ENCODE measurements around the gene CNTN4. TPM values are rescaled to one million over a fixed set of nuclear protein-coding genes. Genes with fewer than 3 reads are reported as not detected.

CNTN4 gene
- polyA plus RNA-seq, 1 experiment, result not detected

DNA sequence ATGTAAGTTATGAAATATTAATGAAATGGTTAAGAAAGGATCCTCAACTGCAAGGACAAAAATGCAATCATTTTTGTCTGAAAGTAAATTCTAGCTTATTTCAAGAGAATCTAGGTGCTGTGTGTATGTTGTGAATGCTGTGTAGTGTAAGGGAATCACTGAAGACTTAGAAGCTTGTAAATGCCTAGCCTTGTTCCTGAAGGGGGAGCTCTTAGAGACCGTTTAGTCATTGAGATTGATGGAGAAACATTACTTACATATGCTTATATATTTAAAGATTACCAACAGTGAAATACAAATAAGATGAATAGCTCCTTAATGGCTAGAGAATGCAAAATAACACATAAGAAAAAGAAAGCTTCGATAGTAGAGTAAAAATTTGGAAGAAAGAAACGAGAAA, 67.9 kb downstream of the CNTN4 start:
- no peak overlapping the region for H3K4me3 ChIP-seq (ENCODE audit: low read depth, low read length)
- no peaks in the 10 kb centered on the region for H3K36me3 ChIP-seq (ENCODE audit: control insufficient read depth, insufficient read depth, low read length)
- DNase-seq (ENCODE audit: low read depth), result no peak
- POLR2A ChIA-PET, result no interaction called here
- H3K27me3 ChIP-seq (ENCODE audit: control insufficient read depth, insufficient read depth, low read length), result no peaks in the 10 kb centered on the region
- TF ChIP-seq, protein P1, sequence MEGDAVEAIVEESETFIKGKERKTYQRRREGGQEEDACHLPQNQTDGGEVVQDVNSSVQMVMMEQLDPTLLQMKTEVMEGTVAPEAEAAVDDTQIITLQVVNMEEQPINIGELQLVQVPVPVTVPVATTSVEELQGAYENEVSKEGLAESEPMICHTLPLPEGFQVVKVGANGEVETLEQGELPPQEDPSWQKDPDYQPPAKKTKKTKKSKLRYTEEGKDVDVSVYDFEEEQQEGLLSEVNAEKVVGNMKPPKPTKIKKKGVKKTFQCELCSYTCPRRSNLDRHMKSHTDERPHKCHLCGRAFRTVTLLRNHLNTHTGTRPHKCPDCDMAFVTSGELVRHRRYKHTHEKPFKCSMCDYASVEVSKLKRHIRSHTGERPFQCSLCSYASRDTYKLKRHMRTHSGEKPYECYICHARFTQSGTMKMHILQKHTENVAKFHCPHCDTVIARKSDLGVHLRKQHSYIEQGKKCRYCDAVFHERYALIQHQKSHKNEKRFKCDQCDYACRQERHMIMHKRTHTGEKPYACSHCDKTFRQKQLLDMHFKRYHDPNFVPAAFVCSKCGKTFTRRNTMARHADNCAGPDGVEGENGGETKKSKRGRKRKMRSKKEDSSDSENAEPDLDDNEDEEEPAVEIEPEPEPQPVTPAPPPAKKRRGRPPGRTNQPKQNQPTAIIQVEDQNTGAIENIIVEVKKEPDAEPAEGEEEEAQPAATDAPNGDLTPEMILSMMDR (IDR thresholded peaks at IDR 0.05; ENCODE audit: insufficient read depth, low read depth, low read length), result no peak
- CTCF ChIA-PET, result interaction anchor here (0.9 kb wide), 1 partner anchor 36 kb away, joined by 3 read pairs; no protein-coding TSS in a partner anchor

- ChIA-PET POLR2A (no interaction called here), CTCF (no interaction called here)
- no peak for DNase-seq (ENCODE audit: low read depth)
- no peak overlapping the region for H3K4me3 ChIP-seq (ENCODE audit: low read depth, low read length)
- TF ChIP-seq, protein P1 (IDR thresholded peaks at IDR 0.05; ENCODE audit: insufficient read depth, low read depth, low read length), result no peak
- no peaks in the 10 kb centered on the region for H3K27me3 ChIP-seq (ENCODE audit: control insufficient read depth, insufficient read depth, low read length)
- no peaks in the 10 kb centered on the region for H3K36me3 ChIP-seq (ENCODE audit: control insufficient read depth, insufficient read depth, low read length)
Observed at GRCh38 chr3:2172561-2173171, 74.0 kb downstream of the CNTN4 start.

GRCh38 chr3:2180634-2181033, 82.0 kb downstream of the CNTN4 start:
- Histone ChIP-seq H3K36me3 (ENCODE audit: control insufficient read depth, insufficient read depth, low read length) (no peaks in the 10 kb centered on the region), H3K4me3 (ENCODE audit: low read depth, low read length) (no peak overlapping the region), H3K27me3 (ENCODE audit: control insufficient read depth, insufficient read depth, low read length) (no peaks in the 10 kb centered on the region)
- no peak for DNase-seq (ENCODE audit: low read depth)
- POLR2A ChIA-PET, result no interaction called here
- TF ChIP-seq, protein P1 (IDR thresholded peaks at IDR 0.05; ENCODE audit: insufficient read depth, low read depth, low read length), result no peak
- CTCF ChIA-PET, result no interaction called here

DNA sequence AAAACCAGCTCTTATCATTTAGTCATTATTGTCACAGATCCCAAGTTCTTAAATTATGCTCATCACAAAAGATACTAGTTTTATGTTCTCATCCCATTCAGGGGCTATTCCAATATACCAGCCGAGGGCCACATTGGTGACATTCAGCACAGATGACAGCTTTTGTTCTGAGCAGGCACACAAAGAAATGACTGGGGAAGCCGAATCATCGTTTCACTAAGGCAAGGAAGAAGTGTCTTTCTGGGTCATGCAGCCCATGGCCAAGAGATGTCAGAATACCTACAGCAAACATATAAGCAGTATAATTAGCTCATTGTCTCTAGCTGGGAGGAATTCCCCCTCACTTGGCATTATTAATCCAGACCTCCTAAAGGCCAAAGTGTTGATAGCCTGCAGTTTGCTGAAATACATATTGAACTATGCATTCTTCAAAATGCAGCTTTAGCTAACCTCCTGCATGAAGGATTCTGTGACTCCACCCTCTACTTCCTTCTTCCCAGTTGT, 100.2 kb downstream of the CNTN4 start:
- no peak for DNase-seq (ENCODE audit: low read depth)
- Histone ChIP-seq H3K36me3 (ENCODE audit: control insufficient read depth, insufficient read depth, low read length) (no peaks in the 10 kb centered on the region), H3K27me3 (ENCODE audit: control insufficient read depth, insufficient read depth, low read length) (no peaks in the 10 kb centered on the region), H3K4me3 (ENCODE audit: low read depth, low read length) (no peak overlapping the region)
- POLR2A ChIA-PET, result no interaction called here
- TF ChIP-seq, protein P1 (IDR thresholded peaks at IDR 0.05; ENCODE audit: insufficient read depth, low read depth, low read length), result no peak
- CTCF ChIA-PET, result interaction anchor here (1.0 kb wide), 1 partner anchor 9 kb away, joined by 3 read pairs; no protein-coding TSS in a partner anchor

DNA sequence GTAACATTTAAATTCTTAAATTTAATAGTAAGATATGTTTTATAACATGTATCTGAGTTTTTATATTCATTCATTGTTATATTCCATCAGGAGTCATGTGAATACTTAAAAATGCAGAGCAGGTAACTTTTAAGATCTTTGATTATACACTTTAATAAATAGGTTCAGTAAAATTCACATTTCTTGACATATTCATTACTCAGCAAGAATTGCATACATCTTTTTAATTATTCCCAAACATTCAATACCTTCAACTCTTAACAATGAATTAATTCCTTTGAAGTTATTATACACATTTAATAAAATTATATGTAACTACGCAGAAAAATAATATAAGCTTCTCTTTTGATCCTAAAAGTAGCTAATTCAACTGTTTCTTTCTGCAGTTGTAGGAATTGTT, 105.4 kb downstream of the CNTN4 start:
- DNase-seq (ENCODE audit: low read depth), result no peak
- Histone ChIP-seq H3K4me3 (ENCODE audit: low read depth, low read length) (no peak overlapping the region), H3K27me3 (ENCODE audit: control insufficient read depth, insufficient read depth, low read length) (no peaks in the 10 kb centered on the region), H3K36me3 (ENCODE audit: control insufficient read depth, insufficient read depth, low read length) (no peaks in the 10 kb centered on the region)
- CTCF ChIA-PET, result no interaction called here
- TF ChIP-seq, protein P1 (IDR thresholded peaks at IDR 0.05; ENCODE audit: insufficient read depth, low read depth, low read length), result no peak
- POLR2A ChIA-PET, result no interaction called here

All from BJ (cell line).